ENCODE measurements around the gene PMVK. TPM values are rescaled to one million over a fixed set of nuclear protein-coding genes. Genes with fewer than 3 reads are reported as not detected.

PMVK gene
- total RNA-seq, 1 experiment from 2014 or later, result 32.3 TPM

GRCh38 chr1:154888757-154889156 is 47.8 kb downstream of the PMVK start:
- no peak for DNase-seq
- no peaks in the 10 kb centered on the region for H4K20me1 ChIP-seq (ENCODE audit: low read length)
- H3F3A ChIP-seq (ENCODE audit: low read length, unreplicated experiment), result no peaks in the 10 kb centered on the region
- H3K4me1 ChIP-seq (ENCODE audit: insufficient read depth, low read length), result no peaks in the 10 kb centered on the region
- no peaks in the 10 kb centered on the region for H3K9me3 ChIP-seq (ENCODE audit: low read length)
- H3K36me3 ChIP-seq (ENCODE audit: low read depth, low read length), result no peaks in the 10 kb centered on the region
- no peak for ATAC-seq
- H3K27me3 ChIP-seq (ENCODE audit: low read length), result peaks cover 14% of the 10 kb centered on the region; the same call in 1 of the 2 replicates
- CTCF ChIA-PET, result no interaction called here
- POLR2A ChIA-PET (ENCODE audit: unreplicated experiment), result no interaction called here
- no peak overlapping the region for H3K9ac ChIP-seq (ENCODE audit: low read length)
- no TSS peak for BruUV-seq (replicated peaks)
- H2AFZ ChIP-seq (ENCODE audit: low read length), result no peak overlapping the region
- H3K9me2 ChIP-seq (replicated peaks; ENCODE audit: low read length), result no peaks in the 10 kb centered on the region
- no peak overlapping the region for H3K4me2 ChIP-seq (ENCODE audit: low read length)
- H3K79me2 ChIP-seq (ENCODE audit: low read length), result no peaks in the 10 kb centered on the region
- H3K4me3 ChIP-seq (ENCODE audit: low read length), result no peak overlapping the region
- no peak for TF ChIP-seq CTCF (conservative IDR thresholded peaks at IDR 0.05; ENCODE audit: low read depth, low read length)
- no peak for TF ChIP-seq EZH2 (IDR thresholded peaks at IDR 0.05; ENCODE audit: low read length, unreplicated experiment)
- no peak for TF ChIP-seq EZH2phosphoT487 (IDR thresholded peaks at IDR 0.05; ENCODE audit: borderline replicate concordance, low read length)
- no peak overlapping the region for H3K27ac ChIP-seq (ENCODE audit: low read length)
- intact Hi-C loops (cut with micrococcal nuclease), result no loop called here

DNA sequence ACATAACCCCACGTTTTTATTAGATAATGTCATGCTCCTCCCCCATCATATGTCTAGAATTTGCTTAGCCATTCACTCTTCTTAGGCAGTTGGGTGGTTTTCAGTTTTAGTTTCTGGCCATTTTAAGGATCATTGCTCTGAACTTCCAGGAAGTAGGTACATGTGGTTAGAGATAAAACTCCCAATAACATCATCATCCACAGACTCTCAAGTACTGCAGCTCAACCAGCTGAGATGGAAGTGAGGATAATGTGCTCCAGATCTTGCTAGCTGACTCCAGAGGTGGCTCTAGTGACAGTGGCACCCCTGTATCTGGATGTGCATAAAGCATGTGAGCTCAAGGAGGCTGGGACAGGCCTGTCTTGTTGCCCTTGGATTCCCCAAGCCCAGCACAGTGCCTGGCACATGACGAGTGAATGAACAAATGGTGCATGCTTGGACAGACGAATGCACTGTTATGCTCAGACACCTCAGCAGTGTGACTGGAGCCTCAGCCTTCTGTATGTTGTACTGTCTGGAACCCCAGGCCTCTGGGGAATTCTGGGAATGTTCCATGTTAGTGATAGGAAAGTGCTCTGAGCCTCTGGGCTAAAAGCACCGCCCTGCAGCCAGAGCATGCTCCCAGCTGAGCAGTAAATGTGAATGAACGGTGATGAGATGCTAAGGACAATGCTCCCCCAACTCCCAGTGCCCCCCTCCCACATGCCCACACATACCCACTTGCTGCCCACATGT is 50.1 kb downstream of the PMVK start:
- Histone ChIP-seq H3K4me1 (ENCODE audit: insufficient read depth, low read length) (no peaks in the 10 kb centered on the region), H4K20me1 (ENCODE audit: low read length) (no peaks in the 10 kb centered on the region), H3K79me2 (ENCODE audit: low read length) (no peaks in the 10 kb centered on the region), H3K27ac (ENCODE audit: low read length) (no peak overlapping the region), H3K9me3 (ENCODE audit: low read length) (no peaks in the 10 kb centered on the region), H2AFZ (ENCODE audit: low read length) (no peak overlapping the region), H3K9ac (ENCODE audit: low read length) (no peak overlapping the region), H3K36me3 (ENCODE audit: low read depth, low read length) (no peaks in the 10 kb centered on the region), H3K4me2 (ENCODE audit: low read length) (no peak overlapping the region), H3K9me2 (replicated peaks; ENCODE audit: low read length) (no peaks in the 10 kb centered on the region), H3F3A (ENCODE audit: low read length, unreplicated experiment) (no peaks in the 10 kb centered on the region), H3K4me3 (ENCODE audit: low read length) (no peak overlapping the region), H3K27me3 (ENCODE audit: low read length) (peaks cover 9% of the 10 kb centered on the region; the same call in 1 of the 2 replicates)
- TF ChIP-seq CTCF (conservative IDR thresholded peaks at IDR 0.05; ENCODE audit: low read depth, low read length) (no peak), EZH2 (IDR thresholded peaks at IDR 0.05; ENCODE audit: low read length, unreplicated experiment) (no peak), EZH2phosphoT487 (IDR thresholded peaks at IDR 0.05; ENCODE audit: borderline replicate concordance, low read length) (no peak)
- POLR2A ChIA-PET (ENCODE audit: unreplicated experiment), result interaction anchor here (0.7 kb wide), 1 partner anchor 169 kb away, joined by 24 read pairs; no protein-coding TSS in a partner anchor
- intact Hi-C loops (cut with micrococcal nuclease), result no loop called here
- CTCF ChIA-PET, result no interaction called here
- ATAC-seq (no peak; the same call in 1 of the 2 replicates), DNase-seq (no peak)
- no TSS peak for BruUV-seq (replicated peaks)
